HG03175 (cell line): Measurements from ENCODE around the gene CACNA1B.
"Not testable (repeated sequence)": the region's sequence is repeated elsewhere in the genome, so short reads cannot be mapped to it uniquely, and the experiment has no call there.

Experiments used
- ATAC-seq: cut with Tn5 transposase; IDR thresholded peaks from one replicate; pipeline ENCODE4 v1.9.1; 2021; ENCODE audit warnings: mild to moderate bottlenecking, moderate library complexity; ENCODE audit not compliant: unreplicated experiment

The CACNA1B gene

DNA sequence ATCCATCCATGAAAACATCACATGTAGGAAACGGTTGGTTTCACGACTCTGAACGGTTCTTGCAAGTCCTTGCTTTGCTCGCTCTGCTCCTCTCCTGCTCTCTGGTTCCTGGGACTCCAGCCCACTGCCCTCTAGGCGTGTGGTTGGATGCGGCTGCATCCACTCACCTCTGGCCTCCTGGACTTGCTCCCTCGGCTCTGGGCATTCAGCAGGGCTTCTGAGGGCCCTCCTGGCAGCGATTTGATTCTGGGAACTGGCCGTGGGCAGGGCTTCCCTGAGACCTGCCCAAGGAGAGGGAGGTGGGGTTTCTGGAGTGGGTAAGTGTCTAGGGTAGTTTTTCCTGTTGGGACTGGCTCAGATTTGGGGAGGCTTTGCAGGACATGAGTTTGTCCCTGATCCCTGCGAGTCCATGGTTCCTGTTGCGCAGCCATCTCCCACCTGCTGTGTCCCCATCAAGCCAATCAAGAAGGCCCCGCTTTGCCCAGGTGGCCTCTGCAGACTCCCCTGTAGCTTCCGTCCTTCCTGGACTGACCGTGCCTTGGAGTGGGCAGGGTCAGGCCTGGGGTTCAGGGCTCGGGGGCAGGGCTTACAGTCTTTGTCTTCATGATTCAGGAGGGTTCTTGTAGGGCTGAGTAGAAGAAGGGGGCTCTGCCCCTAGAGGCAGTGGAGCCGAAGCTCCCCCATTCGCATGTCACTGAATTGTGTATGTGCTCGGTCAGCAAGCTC, 192.3 kb downstream of the CACNA1B start:
- ATAC-seq: no peak

DNA sequence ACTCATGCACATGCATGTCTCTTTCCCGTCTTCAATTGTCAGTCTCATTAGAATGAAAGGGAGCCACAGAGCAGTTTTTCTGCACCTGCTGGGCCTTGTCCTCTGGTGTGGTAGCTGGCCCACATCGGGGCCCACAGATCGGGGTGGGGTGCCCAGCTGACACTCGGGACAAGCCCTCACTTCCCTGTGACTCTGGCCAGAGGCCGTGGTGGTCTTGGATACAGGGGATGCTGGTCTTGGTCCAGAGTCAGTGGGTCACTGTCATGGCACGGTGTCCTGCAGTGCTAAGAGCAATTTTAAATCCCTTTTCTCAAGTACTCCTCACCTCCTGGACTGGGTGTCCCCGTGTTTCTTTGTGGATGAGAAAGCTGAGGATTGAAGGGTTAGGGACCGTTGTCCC, 193.2 kb downstream of the CACNA1B start:
- ATAC-seq: no peak

DNA sequence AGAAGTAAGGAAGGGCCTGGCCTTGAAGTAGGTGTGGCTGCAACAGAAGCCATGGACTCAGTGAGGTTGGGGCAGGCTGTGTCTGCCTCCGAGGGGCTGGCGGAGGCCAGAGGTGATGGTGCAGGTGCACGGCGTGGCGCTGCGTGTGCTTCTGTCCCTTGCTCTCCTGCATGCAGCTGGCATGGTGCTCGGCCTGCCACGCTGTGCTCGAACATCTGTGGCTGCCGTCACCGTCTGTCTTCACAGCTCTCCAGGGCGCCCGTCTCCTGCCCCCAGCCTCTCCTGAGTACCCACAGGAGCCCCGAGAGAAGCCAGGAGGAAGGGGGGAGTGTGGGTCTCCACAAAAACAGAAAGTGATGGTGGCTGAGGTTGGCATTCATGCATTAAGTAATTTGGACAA, 193.7 kb downstream of the CACNA1B start:
- ATAC-seq: no peak

DNA sequence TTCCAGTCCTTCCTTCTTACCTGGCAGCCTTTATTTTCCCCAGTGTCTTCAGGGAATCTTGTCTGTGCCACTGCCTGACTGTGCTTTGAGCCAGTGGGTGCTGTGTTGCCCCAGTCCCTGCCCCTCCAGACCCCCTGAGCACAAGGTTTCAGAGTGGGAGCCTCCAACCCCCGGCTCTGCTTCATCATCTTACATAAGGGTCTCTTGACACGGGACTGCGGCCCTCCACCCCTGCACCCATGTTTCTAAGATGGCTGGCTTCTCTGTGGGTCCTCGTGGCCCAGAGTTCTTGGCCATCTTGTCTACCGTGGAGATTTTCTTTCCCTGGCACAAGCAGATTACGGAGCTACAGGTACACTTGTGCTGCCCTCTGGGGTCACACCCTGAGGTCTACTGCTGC, 194.1 kb downstream of the CACNA1B start:
- ATAC-seq: no peak

DNA sequence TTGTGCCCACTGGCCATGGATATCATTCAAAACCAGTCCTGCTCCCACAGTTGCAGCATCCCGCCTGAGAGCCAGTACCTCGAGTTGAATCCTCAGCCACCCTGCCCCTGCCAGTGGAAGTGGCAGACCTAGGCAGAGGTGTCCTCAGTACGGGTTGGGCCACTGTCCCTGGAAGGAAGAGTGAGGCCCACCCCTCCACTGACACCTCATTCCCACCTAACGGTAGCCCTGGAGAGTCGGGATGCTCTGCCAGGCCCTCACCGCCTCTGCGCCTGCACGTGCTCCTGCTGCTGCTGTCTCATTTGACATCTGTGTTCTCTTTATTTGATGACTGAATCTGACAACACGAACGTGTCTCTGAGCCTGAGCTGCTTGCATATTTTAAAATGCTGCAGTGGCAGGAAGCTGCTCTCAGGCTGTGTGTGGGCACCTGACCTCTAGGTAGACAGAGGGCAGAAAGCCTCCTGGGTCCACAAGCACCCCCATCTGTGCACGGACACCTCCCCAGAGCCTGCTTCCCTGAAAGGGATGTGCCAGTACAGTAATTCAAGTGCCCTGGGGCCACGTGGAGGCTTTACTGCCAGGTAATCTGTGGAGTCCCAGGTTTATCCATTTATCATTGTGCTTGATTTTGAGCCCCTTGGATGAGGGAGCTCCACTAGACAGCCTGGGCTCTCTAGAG, 194.7 kb downstream of the CACNA1B start:
- ATAC-seq: no peak

DNA sequence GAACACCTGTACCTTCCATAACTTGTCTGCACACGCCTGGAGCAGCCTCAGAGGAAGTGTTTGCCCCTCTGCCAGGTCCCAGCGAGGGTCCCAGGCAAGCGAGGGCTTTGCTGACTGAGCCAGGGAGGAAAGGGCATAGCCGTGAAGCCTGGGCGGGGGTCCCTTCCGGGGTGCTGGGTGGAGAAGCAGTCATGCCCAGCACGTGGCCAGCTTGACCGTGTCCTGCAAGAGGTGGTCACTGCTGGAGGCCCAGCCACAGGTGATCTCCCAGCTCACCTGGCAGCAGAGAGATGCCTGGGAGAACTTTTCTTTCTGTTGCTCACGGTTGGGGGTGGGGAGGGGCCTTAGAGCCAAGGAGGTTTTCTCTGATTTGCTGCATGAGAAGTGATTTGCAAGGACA, 195.3 kb downstream of the CACNA1B start:
- ATAC-seq: no peak

DNA sequence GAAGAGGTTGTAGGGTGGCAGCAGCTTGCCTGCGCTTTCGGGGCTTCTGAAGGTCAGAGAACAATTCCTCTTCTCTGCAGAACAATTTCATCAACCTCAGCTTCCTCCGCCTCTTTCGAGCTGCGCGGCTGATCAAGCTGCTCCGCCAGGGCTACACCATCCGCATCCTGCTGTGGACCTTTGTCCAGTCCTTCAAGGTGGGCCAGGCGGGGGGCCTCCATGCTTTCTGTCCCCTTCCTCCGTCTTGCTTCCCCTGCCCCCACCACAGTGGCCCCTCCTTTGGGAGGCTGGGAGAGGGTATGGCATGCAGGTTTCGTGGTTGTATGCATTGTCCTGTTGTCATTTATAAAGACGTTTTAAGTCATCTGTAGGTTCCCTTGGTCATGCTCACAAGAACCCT, 195.8 kb downstream of the CACNA1B start:
- no peak for ATAC-seq

DNA sequence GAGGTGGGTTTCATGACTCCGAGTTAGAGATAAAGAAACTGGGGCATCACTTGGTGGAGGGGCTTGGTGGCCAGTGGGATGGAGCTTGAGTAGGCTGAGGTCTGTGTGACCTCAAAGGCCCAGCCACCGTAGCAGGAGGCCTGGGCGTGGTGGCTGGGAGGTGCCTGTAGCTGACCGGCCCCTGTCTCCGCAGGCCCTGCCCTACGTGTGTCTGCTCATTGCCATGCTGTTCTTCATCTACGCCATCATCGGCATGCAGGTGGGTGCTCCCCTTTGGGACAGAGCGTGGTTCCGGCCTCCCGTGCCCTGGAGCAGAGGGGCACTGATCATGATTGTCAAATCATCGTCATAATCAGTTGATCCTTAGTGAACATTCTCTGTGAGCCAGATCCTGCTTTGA, 196.2 kb downstream of the CACNA1B start:
- ATAC-seq: no peak

DNA sequence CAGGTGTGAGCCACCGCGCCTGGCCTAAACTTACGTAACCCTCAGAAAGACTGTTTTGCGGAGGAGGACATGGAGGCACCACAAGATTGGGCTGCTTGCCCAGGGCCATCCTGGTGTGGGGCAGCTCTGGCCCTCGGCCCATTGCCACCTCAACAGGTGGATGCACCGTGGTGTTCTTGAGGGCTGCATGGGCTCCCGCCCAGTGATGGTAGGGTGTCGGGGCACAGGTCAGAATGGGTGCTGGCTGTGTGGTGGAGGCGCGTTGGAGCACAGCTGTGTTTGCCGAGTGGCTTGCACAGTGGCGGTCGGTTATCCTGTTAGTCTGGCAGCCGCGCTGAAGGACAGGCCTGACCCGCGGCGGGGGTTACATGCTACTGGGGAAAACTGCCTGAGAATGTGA, 196.9 kb downstream of the CACNA1B start:
- ATAC-seq: no peak

DNA sequence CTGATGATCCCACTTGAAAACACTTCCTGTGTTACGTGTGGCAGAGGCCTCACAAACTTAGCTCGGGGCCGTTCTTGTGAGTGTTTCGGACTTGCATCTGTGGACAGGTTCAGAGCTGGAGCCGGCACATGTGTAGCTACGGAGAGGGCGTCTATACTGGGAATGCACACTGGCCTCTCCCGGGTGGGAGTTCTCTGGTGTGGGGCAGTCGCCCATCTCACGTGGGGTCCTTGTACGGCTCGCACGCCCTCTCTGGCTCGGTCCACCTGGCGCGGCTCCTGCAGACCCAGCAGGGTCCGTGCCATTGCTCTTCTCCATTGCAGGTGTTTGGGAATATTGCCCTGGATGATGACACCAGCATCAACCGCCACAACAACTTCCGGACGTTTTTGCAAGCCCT, 197.9 kb downstream of the CACNA1B start:
- ATAC-seq: no peak

DNA sequence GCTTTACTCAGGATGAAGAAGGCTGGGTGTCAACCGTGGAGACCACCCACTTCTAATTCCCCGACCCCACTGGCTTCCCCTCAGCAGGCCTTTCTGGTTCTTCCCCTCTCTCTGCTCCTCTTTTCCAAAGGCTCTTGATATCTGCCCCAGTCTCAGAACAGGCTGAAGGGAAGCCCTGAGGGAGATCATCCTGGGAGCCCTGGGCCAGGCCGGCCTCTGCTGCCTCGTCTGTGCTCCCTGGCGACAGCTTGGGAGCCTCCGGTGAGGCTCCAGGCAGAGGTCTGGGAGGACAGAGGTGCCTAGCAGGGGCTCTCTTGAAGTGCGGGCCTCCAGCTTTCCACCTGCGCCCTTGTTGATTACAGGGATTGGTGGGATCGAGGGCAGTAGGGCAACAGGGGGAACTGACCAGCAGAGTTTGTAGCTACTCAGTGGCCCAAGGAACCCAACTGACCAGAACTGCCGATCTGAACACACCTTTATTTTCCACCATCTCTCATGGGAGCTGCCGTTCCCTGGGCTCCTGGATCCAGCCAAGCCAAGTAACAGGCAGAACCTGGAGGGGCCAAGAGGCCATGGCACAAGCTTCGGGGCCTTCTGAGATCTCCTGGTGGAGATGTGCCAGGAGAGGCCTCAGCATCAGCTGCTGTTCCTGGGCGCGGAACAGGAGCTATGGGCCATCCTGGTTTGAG, 198.5 kb downstream of the CACNA1B start:
- no peak for ATAC-seq

DNA sequence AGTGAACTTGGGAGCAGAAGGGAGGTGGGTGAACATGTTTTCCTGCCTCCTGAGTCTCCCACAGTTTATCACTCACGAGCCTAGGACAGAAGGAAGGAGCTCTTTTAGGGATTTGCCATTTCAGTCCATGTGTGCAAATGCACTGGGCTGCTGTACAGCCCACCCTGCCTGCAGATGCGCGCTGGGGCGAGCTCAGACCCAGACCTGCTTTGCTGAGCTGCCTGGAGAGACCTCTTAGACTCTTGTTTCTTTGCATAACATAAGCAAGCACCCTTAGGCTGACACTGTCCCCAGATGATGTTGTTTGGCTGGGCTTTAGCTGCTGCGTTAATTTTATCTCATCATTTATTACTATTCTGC, 199.0 kb downstream of the CACNA1B start:
- ATAC-seq: no peak

DNA sequence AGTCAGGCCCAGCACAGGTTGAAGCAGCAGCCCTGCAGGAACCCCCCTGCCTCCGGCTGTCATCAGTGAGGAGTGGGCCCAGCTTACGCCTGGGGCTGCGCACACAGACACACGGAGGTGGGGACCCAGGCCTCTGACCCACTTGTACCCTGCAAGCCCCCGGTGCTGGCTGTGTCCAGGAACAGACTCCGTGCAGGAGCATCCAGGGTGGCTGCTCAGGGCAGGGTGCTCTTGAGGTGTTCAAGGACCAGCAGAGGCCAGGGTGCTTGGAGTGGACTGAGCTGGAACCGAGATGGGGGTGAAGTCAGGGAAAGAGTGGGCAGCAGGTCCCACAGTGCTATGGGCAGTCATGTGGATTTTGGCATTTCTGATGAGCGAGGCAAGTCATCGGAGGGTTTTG, 199.5 kb downstream of the CACNA1B start:
- ATAC-seq: no peak

DNA sequence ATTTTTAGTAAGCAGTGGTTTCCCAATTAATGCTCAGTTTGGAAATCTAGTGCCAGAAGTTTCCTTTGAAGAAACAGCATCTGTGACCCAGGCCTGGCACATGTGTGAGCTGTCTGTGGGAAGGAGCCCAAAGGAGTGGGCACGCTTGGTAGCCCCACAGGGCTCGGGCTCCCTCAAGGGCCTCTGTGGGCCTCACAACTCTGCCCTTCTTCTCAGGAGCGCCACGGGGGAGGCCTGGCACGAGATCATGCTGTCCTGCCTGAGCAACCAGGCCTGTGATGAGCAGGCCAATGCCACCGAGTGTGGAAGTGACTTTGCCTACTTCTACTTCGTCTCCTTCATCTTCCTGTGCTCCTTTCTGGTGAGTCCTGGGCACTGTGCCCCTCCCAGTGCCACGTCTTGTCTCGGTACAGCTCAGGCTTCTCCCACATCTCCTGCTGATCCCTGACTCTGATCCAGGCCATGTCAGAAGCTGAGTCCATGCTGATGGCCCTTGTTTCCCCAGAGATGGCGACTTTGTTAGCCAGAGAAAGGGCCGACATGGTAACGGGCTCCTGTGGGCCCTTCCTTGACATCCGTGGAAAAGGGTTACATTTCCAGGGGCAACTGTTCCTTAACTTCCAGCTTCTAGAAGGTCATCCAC, 200.4 kb downstream of the CACNA1B start:
- ATAC-seq: no peak

DNA sequence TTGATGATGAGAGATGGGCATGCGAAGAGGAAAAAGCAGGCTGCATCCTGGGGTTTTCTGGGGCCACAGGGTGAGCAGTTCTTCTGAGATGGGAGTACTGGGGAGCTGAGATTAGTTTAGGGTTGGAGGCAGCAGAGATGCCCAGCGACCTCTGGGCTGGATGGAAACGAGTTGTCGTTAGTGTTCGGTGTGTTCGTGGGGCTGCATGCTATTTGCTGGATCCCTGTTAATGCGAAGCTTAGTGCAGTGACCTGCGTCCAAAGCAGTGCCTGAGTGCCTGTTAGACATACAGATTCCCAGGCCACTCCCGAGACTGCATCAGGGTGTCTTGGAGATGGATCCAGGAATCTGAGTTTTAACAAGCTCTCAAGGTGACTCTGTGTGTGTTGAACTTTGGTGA, 201.3 kb downstream of the CACNA1B start:
- ATAC-seq: no peak

DNA sequence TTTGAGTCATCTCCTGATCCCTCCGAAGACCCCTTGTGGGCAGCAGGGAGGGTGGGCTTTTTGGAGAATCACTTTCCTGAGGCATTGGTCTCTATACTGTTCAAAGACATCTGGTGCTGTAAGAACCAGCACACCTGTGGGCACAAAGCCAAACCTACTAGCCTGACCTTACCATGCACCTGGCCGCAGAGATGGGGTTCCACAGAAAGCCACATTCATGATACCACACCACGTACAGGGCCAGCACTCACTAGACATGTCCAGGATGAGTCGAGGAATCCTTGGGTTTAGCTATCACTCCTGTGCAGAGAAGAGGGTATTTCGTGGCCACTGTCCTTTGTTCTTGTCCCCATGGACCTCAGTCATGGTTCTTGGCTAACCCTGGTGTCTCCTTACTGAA, 203.4 kb downstream of the CACNA1B start:
- ATAC-seq: no peak

DNA sequence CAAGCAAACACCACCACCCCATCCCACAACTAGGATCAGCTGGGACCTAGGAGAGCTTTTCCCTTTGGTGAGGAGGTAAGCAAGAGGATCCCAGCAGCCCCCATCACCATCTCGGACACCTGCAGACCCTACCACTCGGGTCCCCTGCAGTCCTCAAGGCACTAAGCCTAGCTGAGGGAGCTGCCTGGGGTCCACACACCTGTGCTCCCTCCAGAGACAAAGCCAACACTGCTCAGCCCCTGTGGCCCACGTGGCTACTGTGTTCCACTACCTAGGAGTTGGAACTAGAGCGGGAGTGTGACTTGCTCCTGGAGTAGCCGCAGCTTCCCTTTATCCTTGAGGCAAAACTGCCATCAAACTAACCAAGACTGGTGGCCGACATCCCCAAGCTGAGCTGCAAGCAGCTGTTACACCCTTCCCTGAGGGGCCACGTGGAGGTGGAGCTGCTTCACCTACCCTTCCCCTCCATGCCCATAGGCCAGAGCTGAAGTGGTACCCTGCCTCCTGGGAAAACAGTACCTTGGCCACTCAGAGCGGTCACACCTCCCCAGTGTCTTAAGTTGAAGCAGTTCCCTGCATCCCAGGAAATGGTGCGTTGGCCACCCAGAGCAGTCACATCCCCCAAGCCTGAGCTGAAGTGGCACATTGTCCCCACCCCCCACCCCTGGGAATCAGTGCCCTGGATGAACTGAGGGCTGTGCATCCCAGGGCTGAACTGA, 205.5 kb downstream of the CACNA1B start:
- no peak for ATAC-seq

DNA sequence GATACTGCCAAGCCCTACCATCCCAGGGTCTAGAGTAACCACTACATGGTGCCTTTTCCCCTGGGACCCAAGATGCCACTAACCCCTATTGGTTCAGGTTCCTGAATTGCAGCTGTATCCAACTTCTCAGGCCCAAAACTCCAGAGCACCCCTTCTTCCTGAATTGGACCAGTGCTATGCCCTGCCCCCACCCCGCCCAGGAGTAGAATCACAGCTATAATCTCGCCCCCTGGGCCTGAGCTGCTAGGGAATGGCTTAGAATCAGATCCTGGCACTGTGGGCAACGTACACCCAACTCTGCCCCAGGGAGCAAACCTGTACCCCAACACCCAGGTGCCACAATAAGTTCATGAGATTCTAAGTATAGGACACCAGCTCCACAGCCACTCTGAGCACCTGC, 206.3 kb downstream of the CACNA1B start:
- ATAC-seq: no peak

DNA sequence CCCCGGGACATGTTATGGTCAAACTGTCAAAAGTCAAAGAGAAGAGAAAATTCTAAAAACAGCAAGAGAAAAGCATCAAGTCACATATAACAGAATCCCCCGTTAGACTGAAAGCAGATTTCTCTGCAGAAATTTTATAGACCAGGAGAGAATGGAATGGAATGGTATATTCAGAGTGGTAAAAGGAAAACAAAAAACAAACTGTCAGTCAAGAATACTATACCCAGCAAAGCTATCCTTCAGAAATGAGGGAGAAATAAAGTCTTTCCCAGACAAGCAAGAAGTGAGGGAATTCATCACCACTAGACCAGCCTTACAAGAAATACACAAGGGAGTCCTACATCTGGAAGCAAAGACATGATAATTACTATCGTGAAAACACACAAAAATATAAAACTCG, 208.0 kb downstream of the CACNA1B start:
- no peak for ATAC-seq

DNA sequence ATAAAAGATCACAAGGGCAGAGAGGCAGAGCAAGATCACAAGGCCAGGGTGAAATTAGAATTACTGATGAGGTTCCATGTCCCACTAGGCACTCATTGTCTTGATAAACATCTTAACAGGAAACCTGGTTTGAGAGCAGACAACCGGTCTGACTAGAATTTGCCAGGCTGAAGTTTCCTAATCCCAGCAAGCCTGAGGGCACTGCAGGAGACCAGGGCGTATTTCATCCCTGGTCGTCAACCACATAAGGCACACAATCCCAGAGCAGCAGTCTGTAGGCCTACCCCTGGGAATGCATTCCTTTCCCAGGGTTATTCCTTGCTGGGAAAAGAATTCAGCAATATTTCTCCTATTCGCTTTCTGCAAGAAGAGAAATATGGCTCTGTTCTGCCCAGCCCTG, 214.5 kb downstream of the CACNA1B start:
- not testable (repeated sequence) for ATAC-seq

DNA sequence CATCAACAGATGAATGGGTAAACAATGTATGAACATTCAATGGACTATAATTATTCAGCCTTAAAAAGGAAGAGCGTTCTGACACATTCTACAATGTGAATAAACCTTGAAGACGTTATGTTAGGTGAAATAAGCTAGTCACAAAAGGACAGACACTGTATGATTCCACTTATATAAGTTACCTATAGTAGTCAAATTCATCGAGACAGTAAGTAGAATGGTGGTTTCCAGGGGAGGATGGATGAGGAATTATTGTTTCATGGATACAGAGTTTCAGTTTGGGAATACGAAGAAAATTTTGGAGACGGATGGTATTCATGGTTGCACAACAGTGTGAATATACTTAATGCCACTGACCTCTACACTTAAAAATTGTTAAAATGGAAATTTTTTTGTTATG, 216.4 kb downstream of the CACNA1B start:
- ATAC-seq: no peak
